Neural progenitor cell (in vitro differentiated cells): ENCODE data around the gene RAB20.

Experiments used
- EZH2 ChIP-seq: fragments of 200-600 bp; sonication (generic); IDR thresholded peaks from 2 replicates; pipeline ENCODE4 v1.6.1; 2017; ENCODE audit warnings: antibody characterized with exemption, mild to moderate bottlenecking, moderate library complexity
- TF ChIP-seq, protein P1 (sequence below): fragments of 200-600 bp; sonication (generic); IDR thresholded peaks from 2 replicates; pipeline ENCODE4 v1.5.1; 2017; ENCODE audit warnings: antibody characterized with exemption, mild to moderate bottlenecking

DNA sequence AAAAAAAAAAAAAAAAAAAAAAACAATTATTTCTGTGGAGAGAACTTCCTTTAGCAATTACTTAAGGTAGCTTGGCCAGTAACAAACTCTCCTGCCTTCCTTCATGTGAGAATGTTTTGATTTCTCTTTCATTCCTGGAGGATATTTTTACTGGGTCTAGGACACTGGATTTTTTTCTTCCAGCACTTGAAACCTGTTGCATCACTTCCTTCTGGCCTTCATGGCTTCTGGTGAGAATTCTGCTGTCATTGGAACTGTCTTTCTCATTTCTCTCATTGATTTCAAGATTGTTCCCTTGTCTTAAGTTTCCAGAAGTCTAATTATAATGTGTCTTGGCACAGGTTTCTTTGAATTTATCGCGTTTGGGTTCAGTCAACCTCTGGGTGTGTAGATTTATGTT, 19.3 kb upstream of the RAB20 start:
- TF ChIP-seq, protein P1, sequence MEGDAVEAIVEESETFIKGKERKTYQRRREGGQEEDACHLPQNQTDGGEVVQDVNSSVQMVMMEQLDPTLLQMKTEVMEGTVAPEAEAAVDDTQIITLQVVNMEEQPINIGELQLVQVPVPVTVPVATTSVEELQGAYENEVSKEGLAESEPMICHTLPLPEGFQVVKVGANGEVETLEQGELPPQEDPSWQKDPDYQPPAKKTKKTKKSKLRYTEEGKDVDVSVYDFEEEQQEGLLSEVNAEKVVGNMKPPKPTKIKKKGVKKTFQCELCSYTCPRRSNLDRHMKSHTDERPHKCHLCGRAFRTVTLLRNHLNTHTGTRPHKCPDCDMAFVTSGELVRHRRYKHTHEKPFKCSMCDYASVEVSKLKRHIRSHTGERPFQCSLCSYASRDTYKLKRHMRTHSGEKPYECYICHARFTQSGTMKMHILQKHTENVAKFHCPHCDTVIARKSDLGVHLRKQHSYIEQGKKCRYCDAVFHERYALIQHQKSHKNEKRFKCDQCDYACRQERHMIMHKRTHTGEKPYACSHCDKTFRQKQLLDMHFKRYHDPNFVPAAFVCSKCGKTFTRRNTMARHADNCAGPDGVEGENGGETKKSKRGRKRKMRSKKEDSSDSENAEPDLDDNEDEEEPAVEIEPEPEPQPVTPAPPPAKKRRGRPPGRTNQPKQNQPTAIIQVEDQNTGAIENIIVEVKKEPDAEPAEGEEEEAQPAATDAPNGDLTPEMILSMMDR = no peak
- no peak for TF ChIP-seq EZH2
